Measurements from ENCODE around the gene TIMM50. TPM values are rescaled to one million over a fixed set of nuclear protein-coding genes. Genes with fewer than 3 reads are reported as not detected.

Gene TIMM50
- total RNA-seq, 1 donor = 42.3 TPM

GRCh38 chr19:39498798-39499642 is 18.4 kb downstream of the TIMM50 start, which contains the start of gene DLL3:
DLL3 (plus strand) TSS chr19:39498947; CDS start chr19:39498975, 28 bp downstream.
- DNase-seq (ENCODE audit: low read depth in 2 of 3, low spot score in 2 of 3) = no peak

GRCh38 chr19:39499932-39500331 is 19.3 kb downstream of the TIMM50 start:
- DNase-seq (ENCODE audit: low read depth in 2 of 3, low spot score in 2 of 3) = no peak

GRCh38 chr19:39500543-39500942 is 19.9 kb downstream of the TIMM50 start:
- no peak for DNase-seq (ENCODE audit: low read depth in 2 of 3, low spot score in 2 of 3)

- no peak for DNase-seq (ENCODE audit: low read depth in 2 of 3, low spot score in 2 of 3)
Measured at GRCh38 chr19:39501340-39501739, 20.7 kb downstream of the TIMM50 start.

- DNase-seq (ENCODE audit: low read depth in 2 of 3, low spot score in 2 of 3) = peak; percentile 76 to 87 (median 83)
Measured at GRCh38 chr19:39502640-39503417, 22.2 kb downstream of the TIMM50 start.

- no peak for DNase-seq (ENCODE audit: low read depth in 2 of 3, low spot score in 2 of 3)
Measured at GRCh38 chr19:39506598-39506943, 25.9 kb downstream of the TIMM50 start.

GRCh38 chr19:39506944-39507714 is 26.5 kb downstream of the TIMM50 start:
- peak in 2 of 3 donors; percentile 57 to 67 for DNase-seq (ENCODE audit: low read depth in 2 of 3, low spot score in 2 of 3)

GRCh38 chr19:39507715-39508364 is 27.2 kb downstream of the TIMM50 start:
- no peak for DNase-seq (ENCODE audit: low read depth in 2 of 3, low spot score in 2 of 3)

- DNase-seq (ENCODE audit: low read depth in 2 of 3, low spot score in 2 of 3) = no peak
Measured at GRCh38 chr19:39508629-39509028, 28.0 kb downstream of the TIMM50 start.

- no peak for DNase-seq (ENCODE audit: low read depth in 2 of 3, low spot score in 2 of 3)
Measured at GRCh38 chr19:39509233-39509632, 28.6 kb downstream of the TIMM50 start.

- DNase-seq (ENCODE audit: low read depth in 2 of 3, low spot score in 2 of 3) = no peak
Measured at GRCh38 chr19:39512988-39513387, 32.4 kb downstream of the TIMM50 start.

- DNase-seq (ENCODE audit: low read depth in 2 of 3, low spot score in 2 of 3) = no peak
Measured at GRCh38 chr19:39514840-39515550, 34.4 kb downstream of the TIMM50 start, which contains the start of gene SELENOV. SELENOV (plus strand) TSS chr19:39515139; CDS start chr19:39515213, 74 bp downstream.

GRCh38 chr19:39515551-39516191 is 35.0 kb downstream of the TIMM50 start:
- no peak for DNase-seq (ENCODE audit: low read depth in 2 of 3, low spot score in 2 of 3)

- no peak for DNase-seq (ENCODE audit: low read depth in 2 of 3, low spot score in 2 of 3)
Measured at GRCh38 chr19:39516270-39516669, 35.6 kb downstream of the TIMM50 start.

GRCh38 chr19:39517432-39517831 is 36.8 kb downstream of the TIMM50 start:
- DNase-seq (ENCODE audit: low read depth in 2 of 3, low spot score in 2 of 3) = no peak

GRCh38 chr19:39518458-39518857 is 37.8 kb downstream of the TIMM50 start:
- DNase-seq (ENCODE audit: low read depth in 2 of 3, low spot score in 2 of 3) = no peak

GRCh38 chr19:39518975-39519374 is 38.3 kb downstream of the TIMM50 start:
- DNase-seq (ENCODE audit: low read depth in 2 of 3, low spot score in 2 of 3) = no peak

GRCh38 chr19:39520541-39521484 is 40.2 kb downstream of the TIMM50 start:
- DNase-seq (ENCODE audit: low read depth in 2 of 3, low spot score in 2 of 3) = no peak

All from hematopoietic multipotent progenitor cell (in vitro differentiated cells).